Gastrocnemius medialis (tissue), 4 donors: ENCODE data around the gene ENTR1. TPM values are rescaled to one million over a fixed set of nuclear protein-coding genes. Genes with fewer than 3 reads are reported as not detected.
"Not testable (repeated sequence)": the region's sequence is repeated elsewhere in the genome, so short reads cannot be mapped to it uniquely, and the experiment has no call there.

Experiments used
- ATAC-seq, 2 donors: fragments of 150-250 bp; one replicate each; pipeline ENCODE4 v1.9.1; 2016
- DNase-seq, 2 donors: peaks; one replicate each; pipeline ENCODE4 v3.0.0-alpha.2; 2019
- H3K27ac ChIP-seq, 4 donors: fragments of 200-600 bp; sonication (generic); 1 replicate in 1 of 4; 2 replicates in 3 of 4; pipeline ENCODE4 v1.5.1; 2016 to 2018; ENCODE audit warnings: mild to moderate bottlenecking in 2 of 4, moderate library complexity in 1 of 4
- H3K27me3 ChIP-seq, 3 donors: fragments of 200-600 bp; sonication (generic) in 2 of 3; 1 replicate in 1 of 3; 2 replicates in 2 of 3; pipeline versions ENCODE4 v1.5.1 to v1.6.0; 2016 to 2019; ENCODE audit warnings: mild to moderate bottlenecking in 1 of 3, moderate library complexity in 1 of 3
- H3K36me3 ChIP-seq, 2 donors: fragments of 200-600 bp; sonication (generic) in 1 of 2; one replicate each; pipeline ENCODE4 v1.5.1; 2017 to 2018
- H3K4me1 ChIP-seq, 2 donors: fragments of 200-600 bp; sonication (generic) in 1 of 2; one replicate each; pipeline ENCODE4 v1.5.1; 2016 to 2017; ENCODE audit warnings: mild to moderate bottlenecking in 2 of 2
- H3K4me3 ChIP-seq, 4 donors: fragments of 200-600 bp; sonication (generic) in 3 of 4; 1 replicate in 1 of 4; 2 replicates in 3 of 4; pipeline ENCODE4 v1.5.1; 2016 to 2019; ENCODE audit warnings: mild to moderate bottlenecking in 2 of 4
- H3K9me3 ChIP-seq, 3 donors: fragments of 200-600 bp; sonication (generic) in 2 of 3; 1 replicate in 1 of 3; 2 replicates in 2 of 3; pipeline ENCODE4 v1.5.1; 2016 to 2019
- POLR2A ChIP-seq, 2 donors: fragments of 450-650 bp; IDR thresholded peaks; one replicate each; pipeline ENCODE4 v1.6.1; 2017; ENCODE audit warnings: antibody characterized with exemption in 2 of 2, mild to moderate bottlenecking in 2 of 2, moderate library complexity in 2 of 2
- in situ Hi-C, 4 donors: fragments of 200-750 bp; cut with MboI; loops; one replicate each; pipeline versions ENCODE4 v1.15.0 to v1.8.0; 2017; ENCODE audit warnings: low sequenced_read_pairs in 4 of 4
- intact Hi-C: fragments of 100-400 bp; cut with DNase I; formaldehyde crosslinking; loops from one replicate; pipeline ENCODE4 v1.15.1; 2023; ENCODE audit warnings: low total_unique reads
- total RNA-seq, 4 donors: library from RNA; depleted of rRNA; stranded (reverse); fragments of >200 nt; gene quantifications; one replicate each; pipeline versions ENCODE4 v1.1.0 to v1.2.3, GENCODE V29; 2016
- TF ChIP-seq, protein P1 (sequence below), 5 experiments: fragments of 450-650 bp in 3 of 5; fragments of 200-600 bp in 2 of 5; sonication (generic) in 2 of 5; IDR thresholded peaks in 4 of 5; conservative IDR thresholded peaks in 1 of 5; 1 replicate in 4 of 5; 2 replicates in 1 of 5; pipeline ENCODE4 v1.5.1; 2016 to 2019; ENCODE audit warnings: antibody characterized with exemption in 5 of 5, mild to moderate bottlenecking in 3 of 5, moderate library complexity in 3 of 5

The ENTR1 gene
- total RNA-seq, 4 donors from 2014 or later: 23.2 to 43.5 (median 36.5) TPM

DNA sequence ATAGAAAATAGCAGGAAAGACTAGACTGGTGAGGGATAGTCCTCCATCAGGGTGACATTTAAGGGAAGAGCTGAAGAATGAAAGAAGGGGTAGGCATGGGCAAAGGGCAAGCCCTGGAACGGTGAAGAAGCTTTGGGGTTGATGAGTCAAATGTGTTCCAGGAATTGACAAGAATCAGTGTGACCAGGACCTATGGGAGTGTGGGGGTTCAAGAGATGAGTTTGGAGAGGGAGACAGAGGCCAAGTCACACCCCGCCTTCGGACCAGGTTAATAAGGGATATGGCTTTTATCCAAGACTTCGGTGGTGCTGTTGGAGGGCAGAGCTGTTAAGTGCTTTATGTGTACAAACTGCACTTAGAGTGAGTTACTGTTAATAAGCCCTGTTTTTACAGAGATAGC, 964 bp upstream of the ENTR1 start:
- DNase-seq (no peak), ATAC-seq (no peak)
- H3K4me3 ChIP-seq: peak overlapping the region; percentile 76 to 97 (median 82)
- H3K27me3 ChIP-seq: no peaks in the 10 kb centered on the region
- in situ Hi-C loops (no loop called here), intact Hi-C loops (loop anchor here (2.0 kb wide), 1 partner anchor 27 kb away; the partner anchor contains the start of gene INPP5E)
- TF ChIP-seq POLR2A (IDR thresholded peaks at IDR 0.05): no peak
- TF ChIP-seq, protein P1, sequence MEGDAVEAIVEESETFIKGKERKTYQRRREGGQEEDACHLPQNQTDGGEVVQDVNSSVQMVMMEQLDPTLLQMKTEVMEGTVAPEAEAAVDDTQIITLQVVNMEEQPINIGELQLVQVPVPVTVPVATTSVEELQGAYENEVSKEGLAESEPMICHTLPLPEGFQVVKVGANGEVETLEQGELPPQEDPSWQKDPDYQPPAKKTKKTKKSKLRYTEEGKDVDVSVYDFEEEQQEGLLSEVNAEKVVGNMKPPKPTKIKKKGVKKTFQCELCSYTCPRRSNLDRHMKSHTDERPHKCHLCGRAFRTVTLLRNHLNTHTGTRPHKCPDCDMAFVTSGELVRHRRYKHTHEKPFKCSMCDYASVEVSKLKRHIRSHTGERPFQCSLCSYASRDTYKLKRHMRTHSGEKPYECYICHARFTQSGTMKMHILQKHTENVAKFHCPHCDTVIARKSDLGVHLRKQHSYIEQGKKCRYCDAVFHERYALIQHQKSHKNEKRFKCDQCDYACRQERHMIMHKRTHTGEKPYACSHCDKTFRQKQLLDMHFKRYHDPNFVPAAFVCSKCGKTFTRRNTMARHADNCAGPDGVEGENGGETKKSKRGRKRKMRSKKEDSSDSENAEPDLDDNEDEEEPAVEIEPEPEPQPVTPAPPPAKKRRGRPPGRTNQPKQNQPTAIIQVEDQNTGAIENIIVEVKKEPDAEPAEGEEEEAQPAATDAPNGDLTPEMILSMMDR (IDR thresholded peaks at IDR 0.05 in 4 of 5, conservative IDR thresholded peaks at IDR 0.05 in 1 of 5): no peak
- peaks cover 0 to 59% of the 10 kb centered on the region in 2 donors for H3K36me3 ChIP-seq
- H3K27ac ChIP-seq: peak overlapping the region; percentile 81 to 93 (median 90)
- no peaks in the 10 kb centered on the region for H3K9me3 ChIP-seq
- peaks cover 16 to 25% of the 10 kb centered on the region in 2 donors for H3K4me1 ChIP-seq

DNA sequence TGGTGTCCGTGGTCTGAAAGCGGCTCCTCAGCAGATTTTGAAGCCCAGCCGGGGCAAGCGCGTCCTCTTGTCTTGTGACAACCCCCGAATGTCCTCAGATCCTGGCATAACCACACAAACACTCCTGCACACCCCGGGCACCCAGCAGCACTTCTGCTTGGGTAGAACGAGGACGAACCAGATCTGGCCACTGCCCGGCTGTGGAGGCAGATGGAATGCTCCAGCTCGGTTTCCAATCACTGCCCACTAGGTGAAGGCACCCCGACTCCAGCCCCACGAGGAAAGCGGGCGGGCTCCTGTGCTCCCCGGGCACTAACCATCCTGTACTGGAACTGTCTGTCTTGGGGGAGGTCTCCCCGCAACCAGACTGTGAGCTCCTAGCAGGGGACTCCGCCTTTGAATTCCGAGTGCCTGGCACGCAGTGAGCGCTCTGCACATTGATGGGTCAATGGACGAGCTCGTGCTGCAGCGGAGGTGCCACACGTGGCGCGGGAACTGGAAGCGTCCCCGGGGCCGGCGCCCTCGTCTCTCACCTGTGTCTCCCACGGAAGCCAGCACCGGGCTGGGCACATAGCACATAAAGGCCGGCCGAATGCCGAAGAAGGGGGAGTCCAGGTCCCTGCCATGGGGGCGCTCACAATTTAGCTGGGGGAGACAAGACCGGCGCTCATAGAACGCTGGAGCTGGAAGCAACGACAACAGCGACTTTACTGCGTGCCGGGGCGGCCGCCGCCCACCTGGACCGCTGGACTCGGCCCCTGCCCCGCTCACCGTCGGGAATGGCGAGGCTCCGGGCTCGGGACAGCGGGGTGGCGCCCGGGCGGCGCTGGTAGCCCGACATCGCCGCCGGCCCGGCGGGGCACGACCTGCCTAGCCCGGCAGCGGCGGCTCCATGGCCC, 608 bp downstream of the ENTR1 start:
- intact Hi-C loops (loop anchor here (1.0 to 10.0 kb wide), 4 partner anchors 10 to 445 kb away; partner anchors contain the start of genes INPP5E, SEC16A, SNAPC4 and UBAC1), in situ Hi-C loops (no loop called here)
- peak overlapping the region; percentile 69 to 88 (median 74) for H3K4me3 ChIP-seq
- no peaks in the 10 kb centered on the region for H3K9me3 ChIP-seq
- no peak for TF ChIP-seq POLR2A (IDR thresholded peaks at IDR 0.05)
- TF ChIP-seq, protein P1 (IDR thresholded peaks at IDR 0.05 in 4 of 5, conservative IDR thresholded peaks at IDR 0.05 in 1 of 5): no peak
- peak; percentile 42 to 55 for DNase-seq
- H3K36me3 ChIP-seq: peaks cover 0 to 59% of the 10 kb centered on the region in 2 donors
- H3K27me3 ChIP-seq: no peaks in the 10 kb centered on the region
- H3K4me1 ChIP-seq: peaks cover 16 to 25% of the 10 kb centered on the region in 2 donors
- peak; percentile 64 to 70 for ATAC-seq
- H3K27ac ChIP-seq: peak overlapping the region; percentile 81 to 93 (median 84)

DNA sequence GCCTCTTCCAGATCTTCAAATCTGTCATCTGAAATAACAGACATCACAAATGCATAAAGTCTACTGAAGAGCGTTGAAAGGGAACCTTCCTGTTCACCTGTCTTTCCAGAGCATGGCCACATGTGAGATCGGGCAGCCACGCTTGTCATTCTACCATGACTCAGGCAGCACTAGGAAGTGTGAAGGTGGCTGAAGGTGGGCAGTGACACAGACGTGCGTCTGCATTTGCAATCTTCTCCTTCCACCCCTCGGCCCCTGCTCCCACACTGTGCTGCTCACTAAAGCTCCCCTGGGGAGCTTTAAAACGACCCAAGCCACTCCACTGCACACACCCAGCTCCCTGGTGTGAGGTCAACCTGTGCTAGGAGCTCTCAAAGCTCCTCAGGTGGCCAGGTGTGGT, 2.5 kb downstream of the ENTR1 start:
- ATAC-seq: no peak
- no peak for DNase-seq
- TF ChIP-seq, protein P1 (IDR thresholded peaks at IDR 0.05 in 4 of 5, conservative IDR thresholded peaks at IDR 0.05 in 1 of 5): no peak
- no peak for TF ChIP-seq POLR2A (IDR thresholded peaks at IDR 0.05)
- peaks cover 16 to 25% of the 10 kb centered on the region in 2 donors for H3K4me1 ChIP-seq
- intact Hi-C loops: loop anchor here (10.0 kb wide), 1 partner anchor 443 kb away; the partner anchor contains the start of gene UBAC1
- H3K27ac ChIP-seq: no peak overlapping the region
- no peaks in the 10 kb centered on the region for H3K9me3 ChIP-seq
- in situ Hi-C loops: no loop called here
- H3K36me3 ChIP-seq: peaks cover 0 to 55% of the 10 kb centered on the region in 2 donors
- H3K4me3 ChIP-seq: no peak overlapping the region
- H3K27me3 ChIP-seq: no peaks in the 10 kb centered on the region

DNA sequence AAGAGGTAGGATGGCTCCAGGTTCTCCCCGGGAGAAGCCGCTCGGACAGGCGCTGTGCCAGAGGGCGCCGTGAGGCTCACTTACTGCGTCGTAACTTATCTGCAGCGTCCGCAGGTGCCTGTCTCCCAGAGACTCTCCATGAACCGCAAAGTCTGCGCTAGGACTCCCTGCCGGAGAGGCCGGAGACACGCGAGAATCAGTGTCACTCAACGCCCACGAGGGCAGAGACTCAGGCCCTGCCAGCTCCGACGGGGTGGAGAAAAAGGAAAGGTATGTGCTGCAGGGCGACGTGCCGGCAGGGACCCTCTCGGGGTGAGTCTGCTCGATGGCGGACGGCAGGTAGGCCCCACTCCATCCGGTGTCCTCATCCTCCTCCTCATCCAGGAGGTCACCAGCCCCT, 3.4 kb downstream of the ENTR1 start:
- H3K27me3 ChIP-seq, H3K4me3 ChIP-seq, in situ Hi-C loops, H3K27ac ChIP-seq, ATAC-seq, DNase-seq, H3K9me3 ChIP-seq: not testable (repeated sequence)
- intact Hi-C loops: loop anchor here (10.0 kb wide), 1 partner anchor 442 kb away; the partner anchor contains the start of gene UBAC1
- Histone ChIP-seq H3K36me3 (peaks cover 0 to 46% of the 10 kb centered on the region in 2 donors), H3K4me1 (peaks cover 16 to 25% of the 10 kb centered on the region in 2 donors)

DNA sequence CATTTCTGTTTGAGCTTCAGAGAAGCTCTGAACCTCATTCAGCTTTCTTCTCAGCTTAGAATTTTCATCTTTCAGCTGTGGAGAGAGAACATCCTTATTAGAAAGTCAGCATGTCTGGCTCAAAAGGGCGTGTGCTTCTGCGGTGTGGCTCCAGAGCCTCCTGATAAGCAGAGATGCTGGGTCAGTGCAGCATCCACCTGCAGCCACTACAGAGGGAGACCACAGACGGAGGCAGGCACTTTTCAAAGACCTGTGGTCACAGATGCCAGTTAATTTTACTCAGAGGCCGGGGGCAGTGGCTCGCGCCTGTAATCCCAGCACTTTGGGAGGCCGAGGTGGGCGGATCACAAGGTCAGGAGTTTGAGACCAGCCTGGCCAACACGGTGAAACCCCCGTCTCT, 4.5 kb downstream of the ENTR1 start:
- H3K4me1 ChIP-seq: peaks cover 6 to 13% of the 10 kb centered on the region in 2 donors
- H3K27me3 ChIP-seq, in situ Hi-C loops, H3K9me3 ChIP-seq, H3K4me3 ChIP-seq, DNase-seq, ATAC-seq, H3K27ac ChIP-seq: not testable (repeated sequence)
- H3K36me3 ChIP-seq: peaks cover 0 to 43% of the 10 kb centered on the region in 2 donors
- intact Hi-C loops: loop anchor here (10.0 kb wide), 1 partner anchor 441 kb away; the partner anchor contains the start of gene UBAC1
